Measurements from ENCODE around the gene SP140L. TPM values are rescaled to one million over a fixed set of nuclear protein-coding genes. Genes with fewer than 3 reads are reported as not detected.

SP140L gene
- total and polyA plus RNA-seq, 10 of the 15 experiments (the other 5 are each of a cell fraction or from before 2014, with no cell fraction given), result 4.7 to 28.6 (median 15.0) TPM

DNA sequence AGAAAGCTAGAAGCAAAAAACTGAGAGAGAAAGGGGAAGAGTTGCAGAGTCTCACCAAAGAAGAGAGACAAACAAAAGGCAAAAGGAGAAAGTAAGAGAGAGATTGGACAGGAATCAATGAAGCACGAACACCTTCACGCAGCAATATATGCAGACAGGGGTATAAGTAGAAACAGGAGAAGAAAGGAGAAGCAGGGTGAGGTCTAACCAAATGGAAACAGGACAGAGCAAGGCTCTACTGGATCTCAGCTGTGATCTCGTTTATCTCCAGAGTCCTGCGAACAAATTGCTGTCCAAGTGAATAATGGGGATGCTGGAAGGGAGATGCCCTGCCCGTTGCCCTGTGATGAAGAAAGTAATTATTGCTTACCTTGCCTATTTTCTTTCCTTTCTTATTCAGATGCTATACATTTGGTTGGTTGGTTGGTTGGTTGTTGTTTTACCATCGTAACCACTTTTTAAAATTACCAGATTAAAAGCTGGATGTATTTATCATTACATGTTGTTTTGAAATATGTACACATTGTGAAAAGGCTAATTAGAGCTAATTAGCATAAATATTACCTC, 123.0 kb downstream of the SP140L start:
- ChIA-PET SMC1A (ENCODE audit: uncharacterized antibody, unreplicated experiment) (interaction anchor here (0.6 to 3.9 kb wide), 3 partner anchors 145 to 183 kb away, joined by 3 to 34 read pairs (median 4); no protein-coding TSS in a partner anchor), CTCF (no interaction called here), POLR2A (interaction anchor here (0.6 kb wide), 1 partner anchor 291 kb away, joined by 3 read pairs; no protein-coding TSS in a partner anchor), RAD21 (ENCODE audit: unreplicated experiment) (interaction anchor here (1.1 to 1.3 kb wide), 2 partner anchors 21 to 28 kb away, joined by 3 read pairs; no protein-coding TSS in a partner anchor)
- Histone ChIP-seq H3K9me3 (replicated peaks; ENCODE audit: control insufficient read depth, insufficient read depth, low read length) (peaks cover 21% of the 10 kb centered on the region; the same call in 2 of the 3 replicates), H3K4me1 (ENCODE audit: control insufficient read depth, insufficient read depth, low read length) (peaks cover 41% of the 10 kb centered on the region), H3K27ac (ENCODE audit: control insufficient read depth, insufficient read depth) (peak overlapping the region; percentile 89), H3K79me2 (ENCODE audit: control insufficient read depth, insufficient read depth, low read length) (peaks cover 51% of the 10 kb centered on the region), H2AFZ (ENCODE audit: control insufficient read depth, low read depth, low read length) (no peak overlapping the region), H3K27me3 (replicated peaks in 1 of 2; ENCODE audit: control insufficient read depth in 2 of 2, insufficient read depth in 2 of 2, low read length in 1 of 2) (no peaks in the 10 kb centered on the region), H3K9ac (ENCODE audit: control insufficient read depth, insufficient read depth, low read length) (no peak overlapping the region), H4K20me1 (ENCODE audit: control insufficient read depth, insufficient read depth) (no peaks in the 10 kb centered on the region), H3K4me3 (no peak overlapping the region), H3K4me2 (ENCODE audit: control insufficient read depth, insufficient read depth) (no peak overlapping the region), H3K36me3 (ENCODE audit: control insufficient read depth in 2 of 2, insufficient read depth in 2 of 2, low read length in 1 of 2) (peaks cover 23 to 65% of the 10 kb centered on the region in 2 experiments)
- DNase-seq (ENCODE audit: low read depth, low spot score) (no peak), FAIRE-seq (no peak), ATAC-seq (no peak)
- BruUV-seq (replicated peaks), result no TSS peak
- intact Hi-C loops (cut with micrococcal nuclease; ENCODE audit: unreplicated experiment) (loop anchor here (5.0 kb wide), 3 partner anchors 137 to 207 kb away; no protein-coding TSS in a partner anchor), in situ Hi-C loops (cut with MboI) (no loop called here)
- WGBS (ENCODE audit: insufficient coverage, insufficient replicate concordance, low lambda C conversion rate, missing lambda C conversion rate), result 92% methylated on average over 6 of the region's 6 CpGs
- TF ChIP-seq, protein P1, sequence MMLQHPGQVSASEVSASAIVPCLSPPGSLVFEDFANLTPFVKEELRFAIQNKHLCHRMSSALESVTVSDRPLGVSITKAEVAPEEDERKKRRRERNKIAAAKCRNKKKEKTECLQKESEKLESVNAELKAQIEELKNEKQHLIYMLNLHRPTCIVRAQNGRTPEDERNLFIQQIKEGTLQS (IDR thresholded peaks at IDR 0.05; ENCODE audit: borderline replicate concordance, extremely low read depth, low read depth, low read length), result no peak
- TF ChIP-seq MTA3 (IDR thresholded peaks at IDR 0.05; ENCODE audit: borderline replicate concordance, low read length), result no peak
- TF ChIP-seq CEBPB (IDR thresholded peaks at IDR 0.05; ENCODE audit: borderline replicate concordance in 1 of 2, low read depth in 2 of 2, low read length in 2 of 2), result no peak
- peak; percentile 27; the same call in 1 of the 2 replicates for TF ChIP-seq POLR2AphosphoS2 (IDR thresholded peaks at IDR 0.05; ENCODE audit: low read depth, low read length)
- no peak for TF ChIP-seq RAD21 (IDR thresholded peaks at IDR 0.05; ENCODE audit: insufficient read depth, low read depth, low read length)
- no peak for TF ChIP-seq HCFC1 (IDR thresholded peaks at IDR 0.05; ENCODE audit: low read length)
- TF ChIP-seq POLR2A (IDR thresholded peaks at IDR 0.05; ENCODE audit: low read depth, low read length), result 0 out of 2 replicates have a peak, but pooled peaks have one; percentile 5
- no peak for TF ChIP-seq ZZZ3 (IDR thresholded peaks at IDR 0.05; ENCODE audit: control insufficient read depth, insufficient read length, low read depth)
- peak; percentile 43; the same call in 1 of the 2 replicates for TF ChIP-seq POLR2AphosphoS5 (IDR thresholded peaks at IDR 0.05; ENCODE audit: low read length)

Measured in GM12878 (cell line).